WERI-Rb-1 (cell line): ENCODE measurements around the gene MSRB3.

ENCODE experiments used
- DNase-seq: peaks from one replicate; pipeline ENCODE4 v3.0.0-alpha.2; 2020
- H3K27ac ChIP-seq: fragments of 250-450 bp; sonication (Bioruptor Pico); 2 replicates; pipeline ENCODE4 v1.5.1; 2020; ENCODE audit warnings: mild to moderate bottlenecking, moderate library complexity
- H3K27me3 ChIP-seq: fragments of 250-450 bp; sonication (Bioruptor Pico); 2 replicates; pipeline ENCODE4 v1.5.1; 2021; ENCODE audit warnings: mild to moderate bottlenecking, low read depth, moderate library complexity; ENCODE audit not compliant: insufficient read depth, severe bottlenecking
- H3K36me3 ChIP-seq: fragments of 250-450 bp; sonication (Bioruptor Pico); 2 replicates; pipeline ENCODE4 v1.5.1; 2020; ENCODE audit warnings: mild to moderate bottlenecking, moderate library complexity
- H3K4me3 ChIP-seq: 2 replicates; pipeline ENCODE4 v1.5.1; 2011; ENCODE audit warnings: low read depth, mild to moderate bottlenecking, control low read depth, low read length
- H3K9me3 ChIP-seq: fragments of 250-450 bp; sonication (Bioruptor Pico); 2 replicates; pipeline ENCODE4 v1.5.1; 2021; ENCODE audit warnings: mild to moderate bottlenecking, moderate library complexity; ENCODE audit not compliant: severe bottlenecking
- CTCF ChIP-seq: IDR thresholded peaks from 2 replicates; pipeline ENCODE4 v1.5.1; 2011; ENCODE audit warnings: low read depth, mild to moderate bottlenecking, control low read depth, inconsistent platforms, low read length

MSRB3 gene

GRCh38 chr12:65511134-65511834 is 232.8 kb downstream of the MSRB3 start:
- no peak for TF ChIP-seq CTCF
- H3K27me3 ChIP-seq, result no peaks in the 10 kb centered on the region
- no peak overlapping the region for H3K4me3 ChIP-seq
- no peaks in the 10 kb centered on the region for H3K36me3 ChIP-seq
- no peaks in the 10 kb centered on the region for H3K9me3 ChIP-seq
- no peak for DNase-seq
- H3K27ac ChIP-seq, result no peak overlapping the region

GRCh38 chr12:65511912-65512311 is 233.4 kb downstream of the MSRB3 start:
- H3K9me3 ChIP-seq, result no peaks in the 10 kb centered on the region
- no peak for TF ChIP-seq CTCF
- no peaks in the 10 kb centered on the region for H3K36me3 ChIP-seq
- H3K27ac ChIP-seq, result no peak overlapping the region
- DNase-seq, result no peak
- H3K27me3 ChIP-seq, result no peaks in the 10 kb centered on the region
- no peak overlapping the region for H3K4me3 ChIP-seq
